HCT116 (cell line): Measurements from ENCODE around the gene COL5A1. TPM values are rescaled to one million over a fixed set of nuclear protein-coding genes. Genes with fewer than 3 reads are reported as not detected.

Experiments used
- ATAC-seq: fragments of 200-7000 bp; cut with Tn5 transposase; 2 replicates; pipeline ENCODE4 v1.9.1; 2020; ENCODE audit warnings: mild to moderate bottlenecking, moderate library complexity
- BruUV-seq: library from RNA; stranded (reverse); fragments of 400-500 nt; replicated peaks from 2 replicates; lab custom pipeline; 2021; lab: Mats Ljungman, UMichigan
- CTCF ChIA-PET: fragments of 300-600 bp; sonication (Branson Sonifier 250); formaldehyde crosslinking; loops from one replicate; lab custom pipeline; 2021; ENCODE audit warnings: antibody characterized with exemption; lab: Charles Lee
- POLR2A ChIA-PET: fragments of 300-600, 350-600 bp; sonication (Branson Sonifier 250); formaldehyde crosslinking; loops from one replicate; lab custom pipeline; 2021; ENCODE audit warnings: antibody characterized with exemption; lab: Charles Lee
- RAD21 ChIA-PET, 2 experiments: fragments of 300-600 bp; sonication (Branson Sonifier 250); formaldehyde crosslinking; loops; one replicate each; lab custom pipeline; 2023; ENCODE audit warnings: low total read pairs in 2 of 2; ENCODE audit not compliant: uncharacterized antibody in 2 of 2, unreplicated experiment in 2 of 2, low non-redundant PET in 1 of 2; lab: Charles Lee
- DNase-seq: peaks from one replicate; pipeline ENCODE4 v3.0.0-alpha.2; 2010; ENCODE audit warnings: low read depth, low spot score
- H2AFZ ChIP-seq: fragments of 200-600 bp; shearing (Covaris generic), sonication (generic); 2 replicates; pipeline ENCODE4 v1.6.1; 2017; ENCODE audit warnings: low read depth, mixed run types, mixed read lengths, antibody characterized with exemption, low read length; ENCODE audit not compliant: poor library complexity, severe bottlenecking
- H3K27ac ChIP-seq: 2 replicates; pipeline ENCODE4 v1.5.1; 2012; ENCODE audit warnings: low read depth, low read length
- H3K27me3 ChIP-seq: fragments of 200-600 bp; sonication (generic); 2 replicates; pipeline ENCODE4 v1.6.1; 2016; ENCODE audit warnings: mixed run types, low read length, mixed read lengths; ENCODE audit not compliant: insufficient read depth
- H3K36me3 ChIP-seq, 2 experiments: fragments of 200-500 bp in 1 of 2; fragments of 200-600 bp in 1 of 2; sonication (Bioruptor generic) in 1 of 2; sonication (generic) in 1 of 2; 2 replicates each; pipeline versions ENCODE4 v1.5.1 to v1.6.1; 2014 to 2016; ENCODE audit warnings: low read length in 2 of 2, inconsistent platforms in 1 of 2, mixed read lengths in 1 of 2, mixed run types in 1 of 2; ENCODE audit not compliant: insufficient read depth in 2 of 2, control insufficient read depth in 1 of 2
- H3K4me1 ChIP-seq, 2 experiments: fragments of 200-600 bp in 1 of 2; sonication (generic) in 1 of 2; 2 replicates each; pipeline versions ENCODE4 v1.5.1 to v1.6.1; 2012 to 2017; ENCODE audit warnings: low read length in 2 of 2, inconsistent platforms in 1 of 2, mild to moderate bottlenecking in 1 of 2, mixed read lengths in 1 of 2, mixed run types in 1 of 2, moderate library complexity in 1 of 2; ENCODE audit not compliant: insufficient read depth in 2 of 2, control insufficient read depth in 1 of 2
- H3K4me2 ChIP-seq: fragments of 200-600 bp; sonication (generic); 2 replicates; pipeline ENCODE4 v1.6.1; 2017; ENCODE audit warnings: mixed run types, low read length, mixed read lengths
- H3K4me3 ChIP-seq, 2 experiments: fragments of 200-600 bp in 1 of 2; sonication (generic) in 1 of 2; replicated peaks in 1 of 2; 2 replicates each; pipeline ENCODE4 v1.5.1; 2011 to 2016; ENCODE audit warnings: low read length in 2 of 2, control low read depth in 1 of 2, low read depth in 1 of 2, mild to moderate bottlenecking in 1 of 2, mixed read lengths in 1 of 2, mixed run types in 1 of 2
- H3K79me2 ChIP-seq: fragments of 200-600 bp; sonication (generic); 2 replicates; pipeline ENCODE4 v1.6.1; 2017; ENCODE audit warnings: mild to moderate bottlenecking, mixed run types, low read length, moderate library complexity, mixed read lengths; ENCODE audit not compliant: insufficient read depth
- H3K9ac ChIP-seq: fragments of 200-600 bp; sonication (generic); 2 replicates; pipeline ENCODE4 v1.6.1; 2016; ENCODE audit warnings: low read length, mixed read lengths
- H3K9me2 ChIP-seq: fragments of 200-600 bp; sonication (generic), shearing (Covaris generic); 2 replicates; pipeline ENCODE4 v1.6.1; 2017; ENCODE audit warnings: mixed run types, mild to moderate bottlenecking, moderate library complexity; ENCODE audit not compliant: insufficient read depth
- H3K9me3 ChIP-seq, 2 experiments: fragments of 200-500 bp in 1 of 2; fragments of 200-600 bp in 1 of 2; sonication (Bioruptor generic) in 1 of 2; sonication (generic) in 1 of 2; 2 replicates each; pipeline ENCODE4 v1.6.1; 2014 to 2017; ENCODE audit warnings: low read length in 2 of 2, mixed read lengths in 2 of 2, inconsistent platforms in 1 of 2, low read depth in 1 of 2, mild to moderate bottlenecking in 1 of 2, mixed run types in 1 of 2, moderate library complexity in 1 of 2; ENCODE audit not compliant: control insufficient read depth in 1 of 2, insufficient read depth in 1 of 2
- H4K20me1 ChIP-seq: fragments of 200-600 bp; sonication (generic), shearing (Covaris generic); 2 replicates; pipeline ENCODE4 v1.6.1; 2017; ENCODE audit warnings: mixed run types, mild to moderate bottlenecking, moderate library complexity; ENCODE audit not compliant: insufficient read depth
- CBX3 ChIP-seq: IDR thresholded peaks from 2 replicates; pipeline ENCODE4 v1.6.1; 2012; ENCODE audit warnings: low read depth
- EGR1 ChIP-seq: IDR thresholded peaks from 2 replicates; pipeline ENCODE4 v1.6.1; 2012; ENCODE audit warnings: low read depth
- JUND ChIP-seq: IDR thresholded peaks from 2 replicates; pipeline ENCODE4 v1.6.1; 2012
- POLR2AphosphoS5 ChIP-seq: IDR thresholded peaks from 2 replicates; pipeline ENCODE4 v1.6.1; 2011; ENCODE audit warnings: mild to moderate bottlenecking, low read depth, low read length, moderate library complexity
- REST ChIP-seq: IDR thresholded peaks from 2 replicates; pipeline ENCODE4 v1.6.1; 2012; ENCODE audit warnings: low read depth
- SP1 ChIP-seq: IDR thresholded peaks from 2 replicates; pipeline ENCODE4 v1.6.1; 2012; ENCODE audit warnings: low read depth
- YY1 ChIP-seq: IDR thresholded peaks from 2 replicates; pipeline ENCODE4 v1.6.1; 2011; ENCODE audit warnings: low read length, low read depth, moderate library complexity, mild to moderate bottlenecking; ENCODE audit not compliant: insufficient replicate concordance; ENCODE audit errors: extremely low read depth
- ZFX ChIP-seq: fragments of 450-650 bp; IDR thresholded peaks from 2 replicates; pipeline ENCODE4 v1.6.1; 2017
- intact Hi-C: fragments of 100-400 bp; cut with micrococcal nuclease; formaldehyde crosslinking; loops from 2 replicates; pipeline ENCODE4 v1.10.0; 2022
- total RNA-seq: library from RNA; stranded (reverse); gene quantifications from one replicate; pipeline ENCODE4 v1.2.1, GENCODE V29; 2021; ENCODE audit not compliant: unreplicated experiment
- TF ChIP-seq, protein P1 (sequence below): IDR thresholded peaks from 2 replicates; pipeline ENCODE4 v1.6.1; 2011; ENCODE audit warnings: mild to moderate bottlenecking, low read length, moderate library complexity; ENCODE audit not compliant: insufficient replicate concordance; ENCODE audit errors: extremely low read depth
- TF ChIP-seq, protein P2 (sequence below): IDR thresholded peaks from 2 replicates; pipeline ENCODE4 v1.6.1; 2012
- TF ChIP-seq, protein P3 (sequence below): IDR thresholded peaks from 2 replicates; pipeline ENCODE4 v1.6.1; 2012

COL5A1 gene
- total RNA-seq, 1 experiment from 2014 or later: 0.30 TPM

GRCh38 chr9:134837529-134837928 lies 195.9 kb downstream of the COL5A1 start (continued):
- TF ChIP-seq, protein P1, sequence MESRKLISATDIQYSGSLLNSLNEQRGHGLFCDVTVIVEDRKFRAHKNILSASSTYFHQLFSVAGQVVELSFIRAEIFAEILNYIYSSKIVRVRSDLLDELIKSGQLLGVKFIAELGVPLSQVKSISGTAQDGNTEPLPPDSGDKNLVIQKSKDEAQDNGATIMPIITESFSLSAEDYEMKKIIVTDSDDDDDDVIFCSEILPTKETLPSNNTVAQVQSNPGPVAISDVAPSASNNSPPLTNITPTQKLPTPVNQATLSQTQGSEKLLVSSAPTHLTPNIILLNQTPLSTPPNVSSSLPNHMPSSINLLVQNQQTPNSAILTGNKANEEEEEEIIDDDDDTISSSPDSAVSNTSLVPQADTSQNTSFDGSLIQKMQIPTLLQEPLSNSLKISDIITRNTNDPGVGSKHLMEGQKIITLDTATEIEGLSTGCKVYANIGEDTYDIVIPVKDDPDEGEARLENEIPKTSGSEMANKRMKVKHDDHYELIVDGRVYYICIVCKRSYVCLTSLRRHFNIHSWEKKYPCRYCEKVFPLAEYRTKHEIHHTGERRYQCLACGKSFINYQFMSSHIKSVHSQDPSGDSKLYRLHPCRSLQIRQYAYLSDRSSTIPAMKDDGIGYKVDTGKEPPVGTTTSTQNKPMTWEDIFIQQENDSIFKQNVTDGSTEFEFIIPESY: no peak
- no peak for TF ChIP-seq POLR2AphosphoS5

DNA sequence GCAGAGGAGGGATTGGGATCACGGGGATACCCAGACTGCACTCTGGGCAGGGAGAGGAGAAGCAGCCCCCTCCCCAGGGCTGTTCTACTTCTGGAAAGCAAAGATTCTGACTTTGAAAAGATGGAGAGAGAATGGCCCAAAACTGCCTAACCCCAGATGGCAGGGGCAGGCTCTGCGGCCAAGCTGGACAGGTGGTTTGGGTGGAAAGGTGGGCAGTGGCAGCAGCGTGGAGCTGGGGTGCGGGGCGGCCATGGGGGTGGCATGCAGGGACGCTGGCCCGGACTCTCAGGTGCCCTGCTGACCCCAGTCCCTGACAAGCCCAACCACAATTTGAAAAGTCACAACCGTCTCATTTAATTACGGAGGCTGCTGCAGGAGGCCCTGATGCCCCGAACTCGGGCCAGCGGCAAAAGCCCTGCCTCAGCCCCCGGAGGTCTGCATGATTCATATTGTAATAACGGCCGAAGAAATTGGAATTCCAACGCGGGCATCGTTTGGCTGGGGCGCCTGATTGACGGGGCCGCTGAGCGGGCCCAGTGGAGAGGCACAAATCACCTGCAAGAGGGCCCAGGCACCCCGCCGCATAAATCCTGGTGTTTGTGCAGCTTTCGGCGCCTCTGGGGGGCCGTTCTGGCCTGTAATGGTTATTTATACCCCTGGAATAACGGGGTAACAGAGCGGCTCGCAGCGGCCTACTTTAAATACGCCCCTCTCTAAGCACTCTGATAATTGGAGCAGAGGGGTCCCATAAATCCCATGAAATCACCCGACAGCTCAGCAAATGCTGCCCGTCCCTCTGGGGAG lies 197.2 kb downstream of the COL5A1 start:
- Histone ChIP-seq H3K36me3 (no peaks in the 10 kb centered on the region), H3K9me2 (no peaks in the 10 kb centered on the region), H3K27ac (no peak overlapping the region), H3K4me3 (no peak overlapping the region), H2AFZ (no peak overlapping the region), H3K27me3 (peaks cover 7% of the 10 kb centered on the region; the same call in 1 of the 2 replicates), H3K4me1 (peaks cover 0 to 7% of the 10 kb centered on the region in 2 experiments; a peak in 2 of 4 replicates), H3K4me2 (no peak overlapping the region), H4K20me1 (no peaks in the 10 kb centered on the region), H3K9me3 (no peaks in the 10 kb centered on the region), H3K79me2 (no peaks in the 10 kb centered on the region), H3K9ac (no peak overlapping the region)
- DNase-seq: no peak
- TF ChIP-seq EGR1 (no peak), YY1 (no peak), JUND (no peak), CBX3 (no peak), ZFX (no peak), SP1 (no peak), REST (no peak)
- TF ChIP-seq, protein P1: no peak
- TF ChIP-seq, protein P2, sequence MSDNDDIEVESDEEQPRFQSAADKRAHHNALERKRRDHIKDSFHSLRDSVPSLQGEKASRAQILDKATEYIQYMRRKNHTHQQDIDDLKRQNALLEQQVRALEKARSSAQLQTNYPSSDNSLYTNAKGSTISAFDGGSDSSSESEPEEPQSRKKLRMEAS: no peak
- TF ChIP-seq, protein P3, sequence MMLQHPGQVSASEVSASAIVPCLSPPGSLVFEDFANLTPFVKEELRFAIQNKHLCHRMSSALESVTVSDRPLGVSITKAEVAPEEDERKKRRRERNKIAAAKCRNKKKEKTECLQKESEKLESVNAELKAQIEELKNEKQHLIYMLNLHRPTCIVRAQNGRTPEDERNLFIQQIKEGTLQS: no peak
- intact Hi-C loops: no loop called here
- no TSS peak for BruUV-seq
- ChIA-PET CTCF (no interaction called here), POLR2A (no interaction called here), RAD21 (no interaction called here)
- ATAC-seq: no peak
